Measurements from ENCODE around the gene CIB2. TPM values are rescaled to one million over a fixed set of nuclear protein-coding genes. Genes with fewer than 3 reads are reported as not detected.

Gene CIB2
- total and polyA plus RNA-seq, 9 donors = 1.7 to 12.4 (median 8.8) TPM

DNA sequence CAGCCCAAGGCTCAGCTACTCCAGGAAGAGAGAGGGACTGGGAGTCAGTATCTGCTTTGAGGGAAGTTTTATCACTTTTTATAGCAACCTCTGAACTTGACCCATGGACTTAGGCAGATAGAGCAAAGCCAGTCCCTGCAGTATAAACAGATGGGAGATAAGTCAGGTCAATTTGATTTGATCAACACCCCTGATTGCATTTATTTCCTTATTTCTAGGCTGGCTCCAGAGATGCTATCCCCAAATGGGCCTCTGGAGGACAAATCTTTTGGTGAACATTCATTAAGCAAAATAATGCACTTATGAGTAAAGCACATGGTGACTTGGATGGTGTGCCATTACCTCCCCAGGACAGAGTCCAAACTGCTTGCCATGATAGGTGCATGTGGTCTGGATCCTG is 9.0 kb upstream of the CIB2 start:
- no peak for TF ChIP-seq POLR2A (IDR thresholded peaks at IDR 0.05)
- TF ChIP-seq, protein P1, sequence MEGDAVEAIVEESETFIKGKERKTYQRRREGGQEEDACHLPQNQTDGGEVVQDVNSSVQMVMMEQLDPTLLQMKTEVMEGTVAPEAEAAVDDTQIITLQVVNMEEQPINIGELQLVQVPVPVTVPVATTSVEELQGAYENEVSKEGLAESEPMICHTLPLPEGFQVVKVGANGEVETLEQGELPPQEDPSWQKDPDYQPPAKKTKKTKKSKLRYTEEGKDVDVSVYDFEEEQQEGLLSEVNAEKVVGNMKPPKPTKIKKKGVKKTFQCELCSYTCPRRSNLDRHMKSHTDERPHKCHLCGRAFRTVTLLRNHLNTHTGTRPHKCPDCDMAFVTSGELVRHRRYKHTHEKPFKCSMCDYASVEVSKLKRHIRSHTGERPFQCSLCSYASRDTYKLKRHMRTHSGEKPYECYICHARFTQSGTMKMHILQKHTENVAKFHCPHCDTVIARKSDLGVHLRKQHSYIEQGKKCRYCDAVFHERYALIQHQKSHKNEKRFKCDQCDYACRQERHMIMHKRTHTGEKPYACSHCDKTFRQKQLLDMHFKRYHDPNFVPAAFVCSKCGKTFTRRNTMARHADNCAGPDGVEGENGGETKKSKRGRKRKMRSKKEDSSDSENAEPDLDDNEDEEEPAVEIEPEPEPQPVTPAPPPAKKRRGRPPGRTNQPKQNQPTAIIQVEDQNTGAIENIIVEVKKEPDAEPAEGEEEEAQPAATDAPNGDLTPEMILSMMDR (IDR thresholded peaks at IDR 0.05) = no peak
- TF ChIP-seq EP300 (IDR thresholded peaks at IDR 0.05) = no peak
- Histone ChIP-seq H3K4me3 (no peak overlapping the region), H3K36me3 (no peaks in the 10 kb centered on the region), H3K27me3 (no peaks in the 10 kb centered on the region), H3K27ac (no peak overlapping the region), H3K9me3 (no peaks in the 10 kb centered on the region), H3K4me1 (ENCODE audit: insufficient read depth) (no peaks in the 10 kb centered on the region)
- intact Hi-C loops (cut with DNase I) = no loop called here
- DNase-seq = no peak

DNA sequence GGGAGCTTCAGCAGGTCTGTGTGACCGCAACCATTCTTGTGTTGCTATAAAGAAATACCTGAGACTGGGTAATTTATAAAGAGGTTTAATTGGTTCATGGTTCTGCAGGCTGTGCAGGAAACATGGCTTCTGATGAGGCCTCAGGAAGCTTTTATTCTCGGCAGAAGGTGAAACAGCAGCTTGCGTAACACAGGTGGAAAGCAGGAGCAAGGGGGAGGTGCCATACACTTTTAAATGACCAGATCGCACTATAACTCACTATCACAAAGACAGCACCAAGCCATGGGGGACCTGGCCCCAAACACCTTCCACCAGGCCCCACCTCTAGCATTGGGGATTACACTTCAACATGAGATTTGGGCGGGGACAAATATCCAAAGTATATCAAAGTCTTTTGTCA is 8.3 kb upstream of the CIB2 start:
- Histone ChIP-seq H3K4me1 (ENCODE audit: insufficient read depth) (no peaks in the 10 kb centered on the region), H3K27me3 (no peaks in the 10 kb centered on the region), H3K36me3 (no peaks in the 10 kb centered on the region), H3K27ac (no peak overlapping the region), H3K4me3 (no peak overlapping the region), H3K9me3 (no peaks in the 10 kb centered on the region)
- WGBS, 3 donors = 90 to 93% (median 93%) methylated on average over 5 of the region's 5 CpGs
- intact Hi-C loops (cut with DNase I) = loop anchor here in 1 of 4 donors (10.0 kb wide), 1 partner anchor 55 kb away; no protein-coding TSS in a partner anchor
- DNase-seq = no peak
- TF ChIP-seq POLR2A (IDR thresholded peaks at IDR 0.05) = no peak
- TF ChIP-seq EP300 (IDR thresholded peaks at IDR 0.05) = no peak
- TF ChIP-seq, protein P1 (IDR thresholded peaks at IDR 0.05) = no peak

DNA sequence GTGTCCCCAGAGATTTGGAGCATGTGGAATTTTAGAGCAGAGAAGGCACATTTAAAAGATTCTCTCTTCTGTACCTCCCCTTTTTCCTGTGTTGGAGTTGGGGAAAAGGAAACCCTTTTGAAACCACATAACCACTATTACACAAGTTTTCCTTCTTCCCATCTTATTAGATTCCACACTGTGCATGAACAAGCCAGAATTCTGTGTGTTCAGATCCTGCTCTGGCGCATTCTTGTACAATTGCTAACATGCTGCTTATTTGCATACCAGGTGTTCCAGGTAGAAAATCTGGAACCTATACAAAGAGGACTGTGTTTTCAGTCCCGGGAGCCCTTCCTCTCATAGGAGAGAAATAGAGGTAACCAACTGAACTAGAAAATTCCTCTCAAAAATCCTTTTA is 2.6 kb upstream of the CIB2 start:
- WGBS, 3 donors = 94 to 100% (median 98%) methylated on average over 2 of the region's 2 CpGs
- no peak for DNase-seq
- TF ChIP-seq EP300 (IDR thresholded peaks at IDR 0.05) (no peak), POLR2A (IDR thresholded peaks at IDR 0.05) (no peak)
- TF ChIP-seq, protein P1 (IDR thresholded peaks at IDR 0.05) = no peak
- no peaks in the 10 kb centered on the region for H3K36me3 ChIP-seq
- H3K4me1 ChIP-seq (ENCODE audit: insufficient read depth) = no peaks in the 10 kb centered on the region
- H3K4me3 ChIP-seq = no peak overlapping the region
- H3K27ac ChIP-seq = no peak overlapping the region
- no peaks in the 10 kb centered on the region for H3K27me3 ChIP-seq
- no peaks in the 10 kb centered on the region for H3K9me3 ChIP-seq
- intact Hi-C loops (cut with DNase I) = loop anchor here in 2 of 4 donors (5.0 to 10.0 kb wide), 2 partner anchors 61 to 108 kb away; no protein-coding TSS in a partner anchor

DNA sequence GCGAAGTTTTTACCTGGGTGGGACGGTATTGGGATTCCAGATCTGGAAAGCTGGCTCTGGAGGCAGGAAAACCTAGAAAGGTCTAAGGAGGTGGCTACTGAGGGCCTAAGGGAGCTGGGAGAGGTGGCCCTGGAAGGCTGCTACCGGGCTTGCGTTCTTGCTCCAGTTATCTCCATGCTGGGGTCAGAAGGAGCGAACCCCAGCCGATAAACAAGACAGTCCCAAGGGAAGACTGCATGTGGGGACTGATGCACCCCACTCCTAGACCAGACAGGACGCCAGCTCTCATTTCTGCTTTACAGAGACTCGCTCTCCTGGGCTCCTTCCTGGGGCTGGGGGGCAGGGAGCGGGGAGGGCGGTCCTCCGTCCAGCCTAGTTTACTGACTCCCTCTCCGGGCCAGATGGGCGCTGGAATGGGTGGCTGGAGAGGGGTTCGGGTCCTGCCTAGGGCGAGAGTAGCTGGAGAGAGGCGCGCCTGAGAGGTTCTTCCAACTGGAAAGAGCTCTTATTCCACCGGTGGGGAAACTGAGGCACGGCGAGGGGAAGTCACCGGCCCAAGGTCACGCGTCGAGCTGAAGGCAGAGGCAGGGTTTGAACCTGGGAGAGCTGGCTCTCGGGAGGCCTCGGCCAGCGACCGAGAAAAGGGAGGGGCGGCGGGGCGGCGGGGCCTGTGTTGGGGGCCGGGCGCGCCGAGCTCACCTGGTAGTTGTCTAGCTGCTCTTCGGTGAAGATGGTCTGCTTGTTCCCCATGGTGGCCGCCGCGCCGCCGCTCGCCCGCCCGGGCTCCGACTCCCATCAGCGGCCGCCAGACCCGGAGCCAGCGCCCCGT is 565 bp downstream of the CIB2 start:
- 21 to 26% (median 24%) methylated on average over 50 to 51 of the region's 51 CpGs for WGBS, 3 donors
- intact Hi-C loops (cut with DNase I) = loop anchor here in 2 of 4 donors (5.0 to 10.0 kb wide), 2 partner anchors 64 to 112 kb away; no protein-coding TSS in a partner anchor
- peak overlapping the region; percentile 78 to 89 for H3K27ac ChIP-seq
- TF ChIP-seq, protein P1 (IDR thresholded peaks at IDR 0.05) = no peak
- no peak for TF ChIP-seq EP300 (IDR thresholded peaks at IDR 0.05)
- no peak for TF ChIP-seq POLR2A (IDR thresholded peaks at IDR 0.05)
- H3K4me3 ChIP-seq = peak overlapping the region; percentile 48
- H3K36me3 ChIP-seq = no peaks in the 10 kb centered on the region
- no peaks in the 10 kb centered on the region for H3K9me3 ChIP-seq
- no peaks in the 10 kb centered on the region for H3K27me3 ChIP-seq
- H3K4me1 ChIP-seq (ENCODE audit: insufficient read depth) = no peaks in the 10 kb centered on the region
- DNase-seq = peak in 3 of 5 donors; percentile 36 to 50 (median 49)
